HPDE6-E6E7 (cell line): ENCODE measurements around the gene PLPP6.

Experiments used
- DNase-seq: peaks from one replicate; pipeline ENCODE4 v3.0.0; 2011; ENCODE audit warnings: missing footprints; ENCODE audit errors: extremely low spot score

The PLPP6 gene

GRCh38 chr9:4700091-4700490, 38.0 kb downstream of the PLPP6 start:
- no peak for DNase-seq

- no peak for DNase-seq
These were observed 38.8 kb downstream of the PLPP6 start for GRCh38 chr9:4700932-4701331.

DNA sequence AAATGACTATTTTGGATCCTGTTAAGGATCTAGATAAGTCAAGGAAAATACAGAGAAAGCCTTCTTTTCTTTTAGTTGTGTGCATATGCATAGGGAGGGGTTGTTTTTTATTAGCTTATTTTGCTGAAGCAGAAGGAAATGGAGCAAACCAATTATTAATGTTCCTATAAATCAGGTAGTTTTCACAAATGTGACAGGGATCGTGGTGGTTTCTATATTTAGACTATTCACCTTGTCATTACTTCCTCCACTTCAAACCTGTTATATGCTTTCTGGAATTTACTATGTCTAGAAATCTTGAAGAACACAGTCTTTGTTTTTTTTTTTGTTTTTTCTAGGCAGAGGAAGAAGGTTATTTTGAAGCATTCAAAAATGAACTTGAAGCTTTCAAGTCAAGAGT, 39.4 kb downstream of the PLPP6 start:
- no peak for DNase-seq

DNA sequence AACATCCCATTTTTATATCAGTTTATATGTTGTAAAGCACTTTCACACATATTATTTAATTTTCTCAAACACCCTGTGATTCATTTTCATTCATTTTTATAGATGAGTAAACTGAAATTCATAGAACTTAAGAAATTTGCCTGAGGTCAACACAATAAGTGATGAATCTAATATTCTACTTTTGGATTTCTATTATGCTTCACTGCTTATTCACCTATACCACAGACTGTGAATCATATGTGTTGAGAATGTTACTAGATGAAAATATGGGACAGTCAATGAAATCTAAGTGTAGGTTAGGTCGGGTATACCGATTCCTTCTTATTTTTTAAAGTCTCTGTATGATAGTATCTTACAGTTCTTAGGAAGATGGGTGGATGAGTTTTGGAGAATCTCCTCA, 42.0 kb downstream of the PLPP6 start:
- no peak for DNase-seq

- no peak for DNase-seq
These were observed 43.9 kb downstream of the PLPP6 start for GRCh38 chr9:4706021-4706420.

DNA sequence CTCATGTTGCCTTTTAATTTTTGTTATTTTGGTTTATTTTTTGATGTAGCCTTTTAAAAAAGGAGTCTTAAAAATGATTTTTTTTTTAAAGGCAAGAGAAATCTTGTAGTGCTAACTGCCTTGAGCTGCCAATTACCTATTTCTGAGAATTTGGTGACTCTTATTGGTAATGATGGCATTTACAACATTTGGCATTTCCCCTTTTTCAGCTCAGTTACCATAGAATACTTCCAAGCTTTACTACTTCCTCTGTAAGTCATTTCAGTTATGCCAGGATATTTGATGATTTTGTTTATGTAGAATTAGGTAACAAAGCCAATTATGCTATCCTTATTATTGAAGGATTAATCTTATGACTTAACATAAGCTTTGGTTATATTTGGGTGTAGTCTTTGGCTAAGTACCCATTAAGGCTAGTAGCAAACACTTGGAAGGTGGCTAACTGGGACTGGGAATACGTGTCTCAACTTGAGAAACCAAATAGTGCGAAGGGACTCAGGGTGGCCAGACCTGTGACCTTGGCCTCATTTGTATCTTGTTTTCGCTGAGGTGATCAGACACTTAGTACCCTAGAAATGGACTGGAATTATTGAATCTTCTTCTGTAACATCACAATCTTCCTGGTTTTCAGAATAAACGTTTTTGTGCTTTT, 45.0 kb downstream of the PLPP6 start:
- DNase-seq, result no peak

GRCh38 chr9:4709380-4709779, 47.3 kb downstream of the PLPP6 start:
- DNase-seq, result no peak

GRCh38 chr9:4713849-4714248, 51.8 kb downstream of the PLPP6 start:
- no peak for DNase-seq

DNA sequence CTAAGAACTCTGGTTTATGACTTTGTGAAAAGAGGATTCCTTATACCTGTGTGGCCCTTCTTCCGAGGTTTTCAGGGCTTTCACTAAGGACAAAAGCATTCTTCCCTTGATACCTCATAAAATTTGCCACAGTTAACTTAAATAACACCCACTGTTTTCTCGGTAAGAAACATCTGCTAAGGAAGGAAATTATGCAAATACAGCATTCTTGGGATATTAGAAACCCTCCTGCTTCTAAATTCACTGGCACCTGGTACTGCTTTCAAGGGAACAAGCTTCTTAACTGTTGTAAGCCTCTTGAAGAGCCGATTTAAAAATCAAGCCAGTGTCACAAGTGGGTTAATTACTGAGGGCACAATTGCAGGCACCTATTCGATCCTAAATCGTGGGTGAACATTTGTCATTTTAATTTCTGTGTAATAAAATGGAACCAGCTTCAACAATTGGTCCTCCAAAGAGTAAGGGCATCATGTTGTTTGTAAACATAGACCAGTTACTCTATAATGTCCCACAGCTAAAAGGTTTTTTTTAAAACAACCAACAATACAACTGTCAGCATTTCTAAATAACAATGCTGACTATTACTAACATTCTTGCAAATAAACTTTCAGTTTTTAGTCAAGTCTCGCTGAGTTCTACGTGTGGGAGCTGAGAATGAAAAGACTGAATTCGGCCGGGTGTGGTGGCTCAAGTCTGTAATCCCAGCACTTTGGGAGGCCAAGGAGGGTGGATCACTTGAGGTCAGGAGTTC, 52.3 kb downstream of the PLPP6 start:
- DNase-seq, result no peak
